ENCODE measurements around the gene LRRC75A. TPM values are rescaled to one million over a fixed set of nuclear protein-coding genes. Genes with fewer than 3 reads are reported as not detected.

LRRC75A gene
- total RNA-seq, 1 donor from 2014 or later, result 0.96 TPM

DNA sequence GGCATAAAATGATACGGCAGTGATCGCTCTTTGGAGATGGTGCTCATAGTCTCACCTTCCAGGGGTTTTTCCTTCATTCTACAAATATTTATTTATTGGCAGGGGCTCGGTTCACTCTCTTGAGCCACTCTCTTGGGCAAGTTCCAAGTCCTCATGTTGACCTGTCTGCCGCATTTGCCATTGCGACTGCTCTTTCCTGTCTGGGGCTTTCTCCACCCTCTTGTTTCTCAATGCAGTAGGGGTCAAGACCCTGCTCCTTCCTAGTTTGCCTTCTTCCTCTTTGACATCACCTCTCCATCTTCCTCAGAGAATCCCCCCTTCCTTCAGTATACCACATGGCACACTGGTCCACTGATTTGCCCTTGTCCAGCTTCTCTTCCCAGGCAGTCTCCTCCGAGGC, 21.9 kb upstream of the LRRC75A start:
- no peak overlapping the region for H3K4me3 ChIP-seq
- H3K27me3 ChIP-seq (ENCODE audit: low read depth), result peaks cover 12% of the 10 kb centered on the region
- no peaks in the 10 kb centered on the region for H3K36me3 ChIP-seq
- TF ChIP-seq, protein P1, sequence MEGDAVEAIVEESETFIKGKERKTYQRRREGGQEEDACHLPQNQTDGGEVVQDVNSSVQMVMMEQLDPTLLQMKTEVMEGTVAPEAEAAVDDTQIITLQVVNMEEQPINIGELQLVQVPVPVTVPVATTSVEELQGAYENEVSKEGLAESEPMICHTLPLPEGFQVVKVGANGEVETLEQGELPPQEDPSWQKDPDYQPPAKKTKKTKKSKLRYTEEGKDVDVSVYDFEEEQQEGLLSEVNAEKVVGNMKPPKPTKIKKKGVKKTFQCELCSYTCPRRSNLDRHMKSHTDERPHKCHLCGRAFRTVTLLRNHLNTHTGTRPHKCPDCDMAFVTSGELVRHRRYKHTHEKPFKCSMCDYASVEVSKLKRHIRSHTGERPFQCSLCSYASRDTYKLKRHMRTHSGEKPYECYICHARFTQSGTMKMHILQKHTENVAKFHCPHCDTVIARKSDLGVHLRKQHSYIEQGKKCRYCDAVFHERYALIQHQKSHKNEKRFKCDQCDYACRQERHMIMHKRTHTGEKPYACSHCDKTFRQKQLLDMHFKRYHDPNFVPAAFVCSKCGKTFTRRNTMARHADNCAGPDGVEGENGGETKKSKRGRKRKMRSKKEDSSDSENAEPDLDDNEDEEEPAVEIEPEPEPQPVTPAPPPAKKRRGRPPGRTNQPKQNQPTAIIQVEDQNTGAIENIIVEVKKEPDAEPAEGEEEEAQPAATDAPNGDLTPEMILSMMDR (IDR thresholded peaks at IDR 0.05; ENCODE audit: borderline replicate concordance), result no peak
- H3K4me1 ChIP-seq, result peaks cover 12% of the 10 kb centered on the region
- no peak for DNase-seq
- H3K27ac ChIP-seq (replicated peaks), result no peak overlapping the region
- intact Hi-C loops (cut with micrococcal nuclease), result no loop called here
- no peaks in the 10 kb centered on the region for H3K9me3 ChIP-seq (replicated peaks)

DNA sequence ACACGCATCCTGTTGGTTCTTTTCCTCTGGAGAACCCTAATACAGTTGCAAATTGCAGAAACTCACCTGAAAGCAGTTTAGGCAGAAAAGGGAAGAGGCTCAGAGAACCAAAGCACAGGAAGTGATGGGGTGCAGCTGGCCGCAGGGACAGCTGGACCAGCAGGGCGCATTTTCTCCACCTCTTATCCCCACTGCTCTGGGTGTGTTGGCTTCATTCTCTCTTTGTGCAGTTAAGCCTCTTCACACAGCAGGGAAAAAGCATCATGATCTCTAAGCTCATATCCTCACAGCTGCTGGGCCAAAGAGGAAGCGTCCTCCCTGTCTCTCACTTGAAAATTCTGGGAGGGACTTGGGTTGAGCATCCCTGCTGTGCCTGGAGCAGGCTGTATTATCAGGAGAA, 20.0 kb upstream of the LRRC75A start:
- H3K9me3 ChIP-seq (replicated peaks), result no peaks in the 10 kb centered on the region
- H3K4me3 ChIP-seq, result no peak overlapping the region
- intact Hi-C loops (cut with micrococcal nuclease), result no loop called here
- H3K36me3 ChIP-seq, result no peaks in the 10 kb centered on the region
- H3K27ac ChIP-seq (replicated peaks), result no peak overlapping the region
- no peak for DNase-seq
- TF ChIP-seq, protein P1 (IDR thresholded peaks at IDR 0.05; ENCODE audit: borderline replicate concordance), result no peak
- peaks cover 9% of the 10 kb centered on the region for H3K27me3 ChIP-seq (ENCODE audit: low read depth)
- peaks cover 10% of the 10 kb centered on the region for H3K4me1 ChIP-seq

DNA sequence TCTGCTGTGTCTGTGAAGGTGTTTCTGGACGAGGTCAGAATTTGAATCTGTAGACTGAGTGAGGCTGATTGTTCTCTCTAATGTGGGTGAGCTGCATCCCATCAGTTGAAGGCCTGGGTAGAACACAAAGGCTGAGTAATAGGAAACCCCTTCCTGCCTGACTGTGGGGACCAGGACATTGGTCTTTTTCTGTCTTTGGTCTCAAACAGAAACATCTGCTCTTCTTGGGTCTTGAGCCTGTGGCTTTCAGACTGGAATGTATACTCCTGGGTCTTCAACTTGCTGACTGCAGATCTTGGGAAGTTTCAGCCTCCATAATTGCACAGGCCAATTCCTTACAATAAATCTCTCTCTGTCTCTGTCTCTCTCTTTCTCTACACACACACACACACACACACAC, 19.6 kb upstream of the LRRC75A start:
- Histone ChIP-seq H3K9me3 (replicated peaks) (no peaks in the 10 kb centered on the region), H3K36me3 (no peaks in the 10 kb centered on the region), H3K4me1 (peaks cover 6% of the 10 kb centered on the region), H3K4me3 (no peak overlapping the region), H3K27ac (replicated peaks) (no peak overlapping the region), H3K27me3 (ENCODE audit: low read depth) (peaks cover 9% of the 10 kb centered on the region)
- no peak for DNase-seq
- intact Hi-C loops (cut with micrococcal nuclease), result no loop called here
- TF ChIP-seq, protein P1 (IDR thresholded peaks at IDR 0.05; ENCODE audit: borderline replicate concordance), result no peak

DNA sequence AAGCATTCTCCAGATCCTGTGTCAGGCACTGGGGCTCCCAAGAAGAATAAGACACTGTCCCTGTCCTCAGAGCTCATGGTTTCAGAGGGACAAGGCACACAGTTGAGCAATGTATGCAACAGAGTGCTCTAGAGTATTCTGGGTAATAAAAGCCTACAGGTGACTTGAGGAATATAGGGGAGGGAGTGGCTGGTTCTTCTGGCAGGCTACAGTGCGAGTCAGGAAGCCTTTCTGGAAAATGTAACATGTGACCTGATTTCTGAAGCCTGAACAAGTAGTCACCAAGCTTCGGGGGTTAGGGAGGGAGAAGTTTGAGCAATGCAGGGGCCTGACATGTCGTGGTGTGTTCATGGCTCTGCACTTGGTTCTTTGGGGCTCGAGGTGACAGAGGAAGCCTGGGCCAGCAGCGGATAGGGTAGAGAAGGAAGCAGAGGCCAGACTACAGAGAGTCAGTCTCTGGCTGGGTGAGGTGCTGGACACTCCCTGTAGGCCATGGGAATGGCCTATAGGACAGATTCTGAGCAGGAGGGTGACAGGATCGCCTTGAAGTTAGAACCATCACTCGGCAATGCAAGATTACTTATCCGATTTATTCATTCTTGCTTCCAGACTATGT, 16.0 kb upstream of the LRRC75A start:
- TF ChIP-seq, protein P1 (IDR thresholded peaks at IDR 0.05; ENCODE audit: borderline replicate concordance), result no peak
- H3K27me3 ChIP-seq (ENCODE audit: low read depth), result no peaks in the 10 kb centered on the region
- H3K36me3 ChIP-seq, result no peaks in the 10 kb centered on the region
- DNase-seq, result no peak
- H3K4me1 ChIP-seq, result no peaks in the 10 kb centered on the region
- H3K9me3 ChIP-seq (replicated peaks), result no peaks in the 10 kb centered on the region
- no peak overlapping the region for H3K27ac ChIP-seq (replicated peaks)
- intact Hi-C loops (cut with micrococcal nuclease), result no loop called here
- H3K4me3 ChIP-seq, result no peak overlapping the region

DNA sequence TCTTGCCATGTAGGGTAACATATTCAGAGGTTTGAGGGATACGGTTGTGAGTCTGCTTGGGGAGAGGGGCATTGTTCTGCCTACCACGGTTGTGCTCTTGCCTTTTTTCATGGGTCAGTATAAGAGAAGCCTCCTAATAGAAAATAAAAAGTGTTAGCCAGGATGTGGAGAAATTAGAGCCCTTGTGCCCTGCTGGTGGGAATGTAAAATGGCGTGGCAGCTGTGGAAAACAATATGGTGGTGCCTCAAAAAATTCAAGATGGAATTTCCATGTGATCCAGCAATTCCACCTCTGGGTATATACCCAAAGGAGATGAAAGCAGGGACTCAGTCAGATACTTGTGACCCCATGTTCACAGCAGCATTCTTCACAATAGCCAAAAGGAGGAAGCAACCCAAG, 14.2 kb upstream of the LRRC75A start:
- no peaks in the 10 kb centered on the region for H3K36me3 ChIP-seq
- no peaks in the 10 kb centered on the region for H3K4me1 ChIP-seq
- no peak overlapping the region for H3K27ac ChIP-seq (replicated peaks)
- no peak overlapping the region for H3K4me3 ChIP-seq
- H3K9me3 ChIP-seq (replicated peaks), result no peaks in the 10 kb centered on the region
- DNase-seq, result no peak
- TF ChIP-seq, protein P1 (IDR thresholded peaks at IDR 0.05; ENCODE audit: borderline replicate concordance), result no peak
- no peaks in the 10 kb centered on the region for H3K27me3 ChIP-seq (ENCODE audit: low read depth)
- intact Hi-C loops (cut with micrococcal nuclease), result no loop called here

Measured in left ventricle myocardium inferior (tissue), 1 donor.